ENCODE results near the gene CDH1. TPM values are rescaled to one million over a fixed set of nuclear protein-coding genes. Genes with fewer than 3 reads are reported as not detected.

The CDH1 gene
- total RNA-seq, 1 experiment from 2014 or later: 100 TPM

GRCh38 chr16:68731637-68732036 lies 5.5 kb upstream of the CDH1 start:
- Histone ChIP-seq H3K27ac (ENCODE audit: low read length) (no peak overlapping the region), H3K79me2 (ENCODE audit: low read length) (no peaks in the 10 kb centered on the region), H3K4me2 (ENCODE audit: low read length) (no peak overlapping the region), H2AFZ (ENCODE audit: low read length) (no peak overlapping the region), H3K9ac (ENCODE audit: low read length) (no peak overlapping the region), H3K9me2 (replicated peaks; ENCODE audit: low read length) (no peaks in the 10 kb centered on the region), H3K9me3 (ENCODE audit: low read length) (no peaks in the 10 kb centered on the region), H3K27me3 (ENCODE audit: low read length) (no peaks in the 10 kb centered on the region), H3K36me3 (ENCODE audit: low read depth, low read length) (no peaks in the 10 kb centered on the region), H3K4me1 (ENCODE audit: insufficient read depth, low read length) (peaks cover 6% of the 10 kb centered on the region; the same call in 1 of the 2 replicates), H3K4me3 (ENCODE audit: low read length) (no peak overlapping the region), H3F3A (ENCODE audit: low read length, unreplicated experiment) (no peaks in the 10 kb centered on the region), H4K20me1 (ENCODE audit: low read length) (no peaks in the 10 kb centered on the region)
- intact Hi-C loops (cut with micrococcal nuclease): no loop called here
- ATAC-seq: no peak
- no peak for DNase-seq
- TF ChIP-seq, protein P1, sequence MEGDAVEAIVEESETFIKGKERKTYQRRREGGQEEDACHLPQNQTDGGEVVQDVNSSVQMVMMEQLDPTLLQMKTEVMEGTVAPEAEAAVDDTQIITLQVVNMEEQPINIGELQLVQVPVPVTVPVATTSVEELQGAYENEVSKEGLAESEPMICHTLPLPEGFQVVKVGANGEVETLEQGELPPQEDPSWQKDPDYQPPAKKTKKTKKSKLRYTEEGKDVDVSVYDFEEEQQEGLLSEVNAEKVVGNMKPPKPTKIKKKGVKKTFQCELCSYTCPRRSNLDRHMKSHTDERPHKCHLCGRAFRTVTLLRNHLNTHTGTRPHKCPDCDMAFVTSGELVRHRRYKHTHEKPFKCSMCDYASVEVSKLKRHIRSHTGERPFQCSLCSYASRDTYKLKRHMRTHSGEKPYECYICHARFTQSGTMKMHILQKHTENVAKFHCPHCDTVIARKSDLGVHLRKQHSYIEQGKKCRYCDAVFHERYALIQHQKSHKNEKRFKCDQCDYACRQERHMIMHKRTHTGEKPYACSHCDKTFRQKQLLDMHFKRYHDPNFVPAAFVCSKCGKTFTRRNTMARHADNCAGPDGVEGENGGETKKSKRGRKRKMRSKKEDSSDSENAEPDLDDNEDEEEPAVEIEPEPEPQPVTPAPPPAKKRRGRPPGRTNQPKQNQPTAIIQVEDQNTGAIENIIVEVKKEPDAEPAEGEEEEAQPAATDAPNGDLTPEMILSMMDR (conservative IDR thresholded peaks at IDR 0.05; ENCODE audit: low read depth, low read length): no peak
- TF ChIP-seq EZH2phosphoT487 (IDR thresholded peaks at IDR 0.05; ENCODE audit: borderline replicate concordance, low read length): no peak
- no peak for TF ChIP-seq EZH2 (IDR thresholded peaks at IDR 0.05; ENCODE audit: low read length, unreplicated experiment)
- ChIA-PET POLR2A (ENCODE audit: unreplicated experiment) (no interaction called here), CTCF (no interaction called here)
- no TSS peak for BruUV-seq (replicated peaks)

- Histone ChIP-seq H2AFZ (ENCODE audit: low read length) (no peak overlapping the region), H3K9ac (ENCODE audit: low read length) (no peak overlapping the region), H3K36me3 (ENCODE audit: low read depth, low read length) (no peaks in the 10 kb centered on the region), H3K79me2 (ENCODE audit: low read length) (peaks cover under 1% of the 10 kb centered on the region; the same call in 1 of the 2 replicates), H3K9me2 (replicated peaks; ENCODE audit: low read length) (no peaks in the 10 kb centered on the region), H3K27ac (ENCODE audit: low read length) (no peak overlapping the region), H3K4me3 (ENCODE audit: low read length) (no peak overlapping the region), H3K27me3 (ENCODE audit: low read length) (no peaks in the 10 kb centered on the region), H4K20me1 (ENCODE audit: low read length) (no peaks in the 10 kb centered on the region), H3K9me3 (ENCODE audit: low read length) (no peaks in the 10 kb centered on the region), H3K4me2 (ENCODE audit: low read length) (no peak overlapping the region), H3K4me1 (ENCODE audit: insufficient read depth, low read length) (peaks cover 6% of the 10 kb centered on the region; the same call in 1 of the 2 replicates), H3F3A (ENCODE audit: low read length, unreplicated experiment) (no peaks in the 10 kb centered on the region)
- ATAC-seq: peak; percentile 68
- DNase-seq: peak; percentile 50
- TF ChIP-seq, protein P1 (conservative IDR thresholded peaks at IDR 0.05; ENCODE audit: low read depth, low read length): no peak
- no peak for TF ChIP-seq EZH2 (IDR thresholded peaks at IDR 0.05; ENCODE audit: low read length, unreplicated experiment)
- no peak for TF ChIP-seq EZH2phosphoT487 (IDR thresholded peaks at IDR 0.05; ENCODE audit: borderline replicate concordance, low read length)
- POLR2A ChIA-PET (ENCODE audit: unreplicated experiment): no interaction called here
- intact Hi-C loops (cut with micrococcal nuclease): no loop called here
- CTCF ChIA-PET: no interaction called here
- BruUV-seq (replicated peaks): no TSS peak
These were observed 4.9 kb upstream of the CDH1 start for GRCh38 chr16:68732042-68732680.

DNA sequence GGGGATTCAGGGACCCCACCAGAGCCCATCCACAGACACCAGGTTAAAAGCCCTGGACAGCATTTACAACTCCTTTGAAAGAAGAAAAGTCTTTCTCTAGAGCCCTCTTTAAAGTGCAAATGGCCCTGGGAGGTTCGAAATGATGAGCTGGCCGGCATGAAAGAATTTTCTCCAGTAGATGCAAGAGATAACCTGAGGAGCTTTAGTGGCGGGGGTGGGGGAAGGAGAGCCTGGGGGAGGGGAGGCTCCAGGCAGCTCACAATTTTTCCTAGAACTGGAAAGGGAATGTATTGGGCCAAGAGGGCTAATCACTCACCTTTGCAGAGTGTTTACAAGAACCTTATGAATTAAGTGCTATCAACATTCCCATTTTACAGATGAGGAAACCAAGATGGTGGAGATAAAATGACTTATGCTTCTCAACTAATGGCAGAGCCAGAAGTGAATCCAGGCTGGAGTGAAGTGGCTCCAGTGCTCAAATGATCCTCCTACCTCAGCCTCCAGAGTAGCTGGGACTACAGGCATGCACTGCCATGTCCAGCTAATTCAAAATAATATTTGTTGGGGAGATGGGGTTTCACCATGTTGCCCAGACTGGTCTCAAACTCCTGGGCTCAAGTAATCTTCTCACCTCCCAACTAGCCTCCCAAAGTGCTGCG lies 4.2 kb upstream of the CDH1 start:
- TF ChIP-seq, protein P1 (conservative IDR thresholded peaks at IDR 0.05; ENCODE audit: low read depth, low read length): no peak
- TF ChIP-seq EZH2phosphoT487 (IDR thresholded peaks at IDR 0.05; ENCODE audit: borderline replicate concordance, low read length) (no peak), EZH2 (IDR thresholded peaks at IDR 0.05; ENCODE audit: low read length, unreplicated experiment) (no peak)
- intact Hi-C loops (cut with micrococcal nuclease): no loop called here
- H2AFZ ChIP-seq (ENCODE audit: low read length): no peak overlapping the region
- H3K4me2 ChIP-seq (ENCODE audit: low read length): no peak overlapping the region
- no peaks in the 10 kb centered on the region for H4K20me1 ChIP-seq (ENCODE audit: low read length)
- peaks cover 6% of the 10 kb centered on the region; the same call in 1 of the 2 replicates for H3K4me1 ChIP-seq (ENCODE audit: insufficient read depth, low read length)
- no peak for ATAC-seq
- no peak overlapping the region for H3K4me3 ChIP-seq (ENCODE audit: low read length)
- peaks cover 7% of the 10 kb centered on the region for H3K79me2 ChIP-seq (ENCODE audit: low read length)
- no peak for DNase-seq
- no peak overlapping the region for H3K9ac ChIP-seq (ENCODE audit: low read length)
- BruUV-seq (replicated peaks): no TSS peak
- no peaks in the 10 kb centered on the region for H3F3A ChIP-seq (ENCODE audit: low read length, unreplicated experiment)
- ChIA-PET CTCF (no interaction called here), POLR2A (ENCODE audit: unreplicated experiment) (no interaction called here)
- no peaks in the 10 kb centered on the region for H3K36me3 ChIP-seq (ENCODE audit: low read depth, low read length)
- no peaks in the 10 kb centered on the region for H3K9me2 ChIP-seq (replicated peaks; ENCODE audit: low read length)
- H3K27ac ChIP-seq (ENCODE audit: low read length): no peak overlapping the region
- no peaks in the 10 kb centered on the region for H3K27me3 ChIP-seq (ENCODE audit: low read length)
- H3K9me3 ChIP-seq (ENCODE audit: low read length): no peaks in the 10 kb centered on the region

Data from PC-3 (cell line).